HT-29 (cell line): ENCODE data around the gene GSTM2. TPM values are rescaled to one million over a fixed set of nuclear protein-coding genes. Genes with fewer than 3 reads are reported as not detected.
A peak's percentile ranks its signal among the peaks of the same experiment; 100 is the strongest.
"Not testable (repeated sequence)": the region's sequence is repeated elsewhere in the genome, so short reads cannot be mapped to it uniquely, and the experiment has no call there.

Source experiments
- DNase-seq: peaks from one replicate; pipeline ENCODE4 v3.0.0-alpha.2; 2015; ENCODE audit warnings: low spot score
- total RNA-seq: library from RNA; depleted of rRNA; stranded (reverse); fragments of >200 nt; shearing (Covaris generic); gene quantifications from 2 replicates; pipeline ENCODE4 v1.2.3, GENCODE V29; 2014

Gene GSTM2
- total RNA-seq, 1 experiment from 2014 or later, result not detected

DNA sequence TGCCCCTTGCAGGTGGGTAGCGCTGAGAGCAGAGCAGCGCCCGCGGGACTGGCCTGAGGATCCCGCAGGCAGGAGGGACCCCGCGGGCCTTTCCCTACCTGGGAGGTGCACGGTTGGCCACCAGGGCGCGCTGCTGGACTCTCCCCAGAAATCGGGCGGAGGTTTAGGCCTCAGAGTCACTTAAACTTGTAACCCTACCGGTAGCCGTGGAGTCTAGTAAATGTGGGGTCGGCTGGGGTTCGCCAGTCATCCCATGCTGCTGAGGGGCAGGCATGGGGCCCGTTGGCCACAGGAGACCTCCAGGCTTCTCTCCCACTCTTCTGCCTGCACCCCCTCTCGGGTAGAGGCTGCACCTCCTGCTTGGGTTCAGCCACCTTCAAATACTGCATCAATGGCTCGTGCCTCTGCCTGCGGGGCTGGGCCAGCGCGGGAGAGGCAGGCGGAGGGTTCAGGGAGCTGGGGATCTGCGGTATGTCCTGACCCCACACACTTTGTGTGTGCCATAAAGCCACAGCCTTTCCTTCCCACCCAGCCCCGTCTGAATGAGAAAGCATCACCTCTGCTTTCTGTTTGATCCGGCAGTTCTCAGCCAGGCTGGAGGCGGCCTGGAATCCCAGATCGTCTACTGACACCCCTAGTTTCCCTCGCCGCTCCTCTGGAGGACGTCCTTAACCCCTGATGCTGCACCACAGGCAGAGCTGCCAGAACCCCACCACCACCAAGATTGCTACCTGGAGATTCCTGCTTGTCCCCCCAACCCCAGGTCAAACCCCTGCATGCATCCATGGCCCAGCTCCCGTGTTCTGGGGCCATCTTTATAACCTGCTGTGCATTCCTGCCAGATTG, 24.2 kb upstream of the GSTM2 start:
- DNase-seq, result peak; percentile 73

DNA sequence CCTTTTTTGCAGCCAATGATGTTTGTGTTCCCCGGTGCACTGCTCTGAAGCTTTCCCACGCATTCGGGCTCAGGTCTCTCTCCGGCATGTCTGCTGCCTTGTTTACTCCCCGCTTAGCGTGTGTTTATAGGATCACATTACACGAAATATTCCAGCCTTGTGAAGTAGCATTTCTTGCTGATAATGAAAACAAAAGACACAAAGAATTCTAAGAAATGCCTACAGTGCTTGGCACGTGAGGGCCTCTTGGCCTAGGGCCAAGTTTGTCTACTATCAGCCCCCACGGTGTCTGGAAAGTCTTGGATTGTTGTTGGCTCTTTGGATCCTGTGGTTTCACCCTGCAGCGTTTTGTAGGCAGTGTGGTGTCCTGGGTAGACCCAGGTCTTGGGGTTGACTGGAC, 23.2 kb upstream of the GSTM2 start:
- no peak for DNase-seq

- DNase-seq, result no peak
Observed at GRCh38 chr1:109649491-109649914, 18.4 kb upstream of the GSTM2 start.

GRCh38 chr1:109650609-109651008, 17.2 kb upstream of the GSTM2 start:
- no peak for DNase-seq

- DNase-seq, result no peak
Observed at GRCh38 chr1:109652402-109652801, 15.5 kb upstream of the GSTM2 start.

- DNase-seq, result no peak
Observed at GRCh38 chr1:109653306-109653705, 14.6 kb upstream of the GSTM2 start.

DNA sequence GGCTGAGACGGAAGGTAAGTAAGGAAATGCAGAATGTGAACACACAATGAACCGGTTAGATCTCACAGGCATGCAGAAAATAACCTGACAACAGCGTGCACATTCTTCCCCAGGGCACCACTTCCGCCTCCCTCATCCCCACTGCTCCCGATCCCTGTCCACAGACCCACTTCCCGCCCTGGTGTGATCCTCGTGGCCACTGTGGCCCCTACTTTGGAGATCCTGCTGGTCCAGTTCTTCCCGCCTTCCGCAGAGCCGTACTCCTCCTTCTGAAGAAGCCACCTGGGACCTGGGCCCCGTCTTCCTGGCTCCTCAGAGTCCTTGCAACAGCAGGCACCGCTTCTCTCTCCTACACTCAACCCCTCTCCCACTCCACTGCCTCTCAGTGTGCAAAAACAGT, 13.3 kb upstream of the GSTM2 start:
- DNase-seq, result no peak

DNA sequence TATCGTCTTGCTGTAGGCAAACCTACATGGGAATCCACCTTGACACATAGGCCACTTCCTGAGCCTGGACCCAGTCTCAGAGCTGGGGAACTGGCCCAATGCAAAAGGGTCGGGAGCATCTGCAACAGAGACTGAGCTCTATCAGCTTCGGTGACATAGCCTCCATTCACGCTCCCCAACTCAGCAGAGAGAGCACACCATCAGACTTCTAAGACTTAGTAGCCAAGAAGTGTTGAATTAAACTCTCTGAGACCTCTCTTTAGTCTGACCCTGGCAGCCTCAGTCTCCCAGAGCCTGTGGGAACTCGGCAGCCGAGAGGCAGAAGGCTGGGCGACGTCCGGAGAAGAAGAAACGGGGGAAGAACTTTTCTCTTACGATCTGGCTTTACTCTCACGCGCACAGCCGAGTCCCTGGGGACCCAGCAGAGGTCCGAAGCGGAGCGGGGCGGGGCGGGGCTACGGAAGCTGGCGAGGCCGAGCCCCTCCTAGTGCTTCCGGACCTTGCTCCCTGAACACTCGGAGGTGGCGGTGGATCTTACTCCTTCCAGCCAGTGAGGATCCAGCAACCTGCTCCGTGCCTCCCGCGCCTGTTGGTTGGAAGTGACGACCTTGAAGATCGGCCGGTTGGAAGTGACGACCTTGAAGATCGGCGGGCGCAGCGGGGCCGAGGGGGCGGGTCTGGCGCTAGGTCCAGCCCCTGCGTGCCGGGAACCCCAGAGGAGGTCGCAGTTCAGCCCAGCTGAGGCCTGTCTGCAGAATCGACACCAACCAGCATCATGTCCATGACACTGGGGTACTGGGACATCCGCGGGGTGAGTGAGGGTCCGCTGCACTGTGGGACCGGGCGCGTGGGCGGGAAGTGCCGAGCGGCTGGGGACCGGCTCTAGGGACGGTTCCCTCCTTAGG, 12.0 kb upstream of the GSTM2 start, which contains the start of gene GSTM4:
Gene GSTM4 (plus strand): TSS at position 485 of the 905 bp plus-strand sequence. CDS start 291 bp downstream, at position 776.
- peak; percentile 56 for DNase-seq

GRCh38 chr1:109657395-109657794, 10.5 kb upstream of the GSTM2 start:
- DNase-seq, result no peak

GRCh38 chr1:109657970-109658369, 9.9 kb upstream of the GSTM2 start:
- DNase-seq, result no peak

DNA sequence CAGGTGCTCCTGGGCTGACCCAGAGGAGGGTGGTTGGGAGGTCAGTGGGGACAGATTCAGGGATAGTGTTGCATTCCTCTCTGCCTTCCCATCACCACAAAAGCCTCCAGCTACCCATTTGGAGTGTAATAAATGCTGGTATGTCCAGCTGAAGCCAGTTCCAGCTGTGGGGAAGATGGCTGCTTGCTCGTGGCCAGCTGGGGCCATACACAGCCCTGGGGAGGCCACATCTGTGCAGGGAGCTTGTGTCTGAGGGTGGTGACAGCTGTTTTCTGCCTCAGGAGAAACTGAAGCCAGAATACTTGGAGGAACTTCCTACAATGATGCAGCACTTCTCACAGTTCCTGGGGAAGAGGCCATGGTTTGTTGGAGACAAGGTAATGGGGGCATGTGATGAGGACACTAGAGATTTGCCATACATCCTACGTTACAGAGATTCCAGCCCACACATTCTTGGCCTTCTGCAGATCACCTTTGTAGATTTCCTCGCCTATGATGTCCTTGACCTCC, 9.3 kb upstream of the GSTM2 start:
- DNase-seq, result no peak

GRCh38 chr1:109659145-109659544, 8.7 kb upstream of the GSTM2 start:
- DNase-seq, result no peak

- no peak for DNase-seq
Observed at GRCh38 chr1:109659997-109660690, 7.7 kb upstream of the GSTM2 start.

DNA sequence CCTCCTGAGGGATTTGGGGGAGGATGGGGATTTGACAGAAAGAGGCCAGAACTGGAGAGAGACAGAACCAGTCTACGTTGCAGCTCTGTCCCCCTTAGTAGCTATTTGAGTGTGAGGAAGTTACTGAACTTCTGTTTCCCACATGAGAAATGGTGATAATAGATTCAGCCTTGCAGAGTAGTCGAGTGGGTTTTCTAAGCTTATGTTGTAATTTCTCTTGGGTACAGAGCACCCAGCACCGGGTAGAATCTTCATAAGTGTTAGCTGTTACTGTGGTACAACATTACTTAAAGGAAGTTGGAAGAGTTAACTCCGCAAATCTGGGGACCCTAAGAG, 7.2 kb upstream of the GSTM2 start:
- not testable (repeated sequence) for DNase-seq

GRCh38 chr1:109661391-109661790, 6.5 kb upstream of the GSTM2 start:
- no peak for DNase-seq

DNA sequence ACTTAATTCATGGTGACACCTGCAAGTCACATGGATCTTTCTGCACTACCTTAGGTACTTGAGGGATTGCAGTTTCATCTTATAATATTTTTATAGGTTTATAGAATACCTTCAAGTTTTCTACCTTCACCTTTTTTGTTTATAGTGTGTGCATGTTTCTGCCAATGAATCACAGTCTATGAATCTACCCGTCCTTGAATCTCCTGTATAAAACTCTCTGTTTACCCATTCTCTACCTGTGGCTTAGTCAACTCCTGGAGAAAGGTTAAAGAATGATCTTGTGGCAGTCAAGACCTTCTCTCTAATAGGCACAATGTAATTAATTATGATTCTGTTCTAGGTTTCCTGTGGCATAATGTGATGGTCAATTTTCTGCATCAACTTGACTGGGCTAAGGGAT, 3.2 kb upstream of the GSTM2 start:
- no peak for DNase-seq

DNA sequence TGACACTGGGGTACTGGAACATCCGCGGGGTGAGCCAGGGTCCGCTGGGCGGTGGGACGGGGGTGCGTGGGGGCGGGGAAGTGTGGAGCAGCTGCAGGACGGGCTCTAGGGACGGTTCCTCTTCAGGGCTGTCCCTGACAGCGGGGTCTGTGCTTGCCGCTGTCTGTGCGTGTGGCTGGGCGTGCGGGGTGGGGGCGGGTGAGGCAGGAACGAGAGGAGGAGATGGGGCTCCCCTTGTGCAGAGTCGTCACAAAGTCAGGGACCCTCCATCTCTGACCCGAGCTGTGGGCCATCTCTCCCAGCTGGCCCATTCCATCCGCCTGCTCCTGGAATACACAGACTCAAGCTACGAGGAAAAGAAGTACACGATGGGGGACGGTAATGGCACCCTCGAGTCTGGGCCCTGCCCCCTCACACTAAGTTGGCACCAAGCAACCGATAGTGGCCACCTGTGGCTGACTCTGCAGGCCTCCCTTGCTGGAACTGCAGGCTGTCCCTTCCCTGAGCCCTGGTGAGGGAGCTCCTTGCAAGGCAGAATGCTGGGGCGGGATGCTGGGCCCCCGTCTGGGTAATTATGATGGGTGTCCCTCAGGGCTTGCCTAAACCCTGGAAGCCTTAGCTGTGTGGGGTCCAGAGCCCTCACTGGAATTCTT, 392 bp downstream of the GSTM2 start:
- no peak for DNase-seq

DNA sequence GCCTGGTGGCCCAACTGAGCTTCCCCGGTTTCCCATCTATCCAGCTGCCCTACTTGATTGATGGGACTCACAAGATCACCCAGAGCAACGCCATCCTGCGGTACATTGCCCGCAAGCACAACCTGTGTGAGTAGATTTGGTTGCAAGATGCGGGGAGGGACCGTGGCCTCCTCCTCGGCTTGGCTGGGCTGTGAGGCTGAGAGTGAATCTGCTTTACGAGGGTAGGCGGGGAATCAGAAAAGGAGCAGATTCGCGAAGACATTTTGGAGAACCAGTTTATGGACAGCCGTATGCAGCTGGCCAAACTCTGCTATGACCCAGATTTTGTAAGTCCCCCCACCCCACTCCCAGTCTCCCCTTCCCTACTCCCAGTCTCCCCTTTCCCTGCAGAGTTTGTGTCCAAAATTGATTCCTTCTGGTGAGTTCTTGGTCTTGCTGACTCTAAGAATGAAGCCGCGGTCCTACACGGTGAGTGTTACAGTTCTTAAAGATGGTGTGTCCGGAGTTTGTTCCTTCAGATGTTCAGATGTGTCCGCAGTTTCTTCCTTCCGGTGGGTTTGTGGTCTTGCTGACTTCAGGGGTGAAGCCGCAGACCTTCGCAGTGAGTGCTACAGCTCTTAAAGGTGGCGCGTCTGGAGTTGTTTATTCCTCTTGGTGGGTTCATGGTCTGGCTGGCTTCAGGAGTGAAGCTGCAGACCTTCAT, 1.5 kb downstream of the GSTM2 start:
- DNase-seq, result no peak

GRCh38 chr1:109669949-109670302, 2.1 kb downstream of the GSTM2 start:
- not testable (repeated sequence) for DNase-seq

- DNase-seq, result no peak
Observed at GRCh38 chr1:109671067-109671466, 3.2 kb downstream of the GSTM2 start.

DNA sequence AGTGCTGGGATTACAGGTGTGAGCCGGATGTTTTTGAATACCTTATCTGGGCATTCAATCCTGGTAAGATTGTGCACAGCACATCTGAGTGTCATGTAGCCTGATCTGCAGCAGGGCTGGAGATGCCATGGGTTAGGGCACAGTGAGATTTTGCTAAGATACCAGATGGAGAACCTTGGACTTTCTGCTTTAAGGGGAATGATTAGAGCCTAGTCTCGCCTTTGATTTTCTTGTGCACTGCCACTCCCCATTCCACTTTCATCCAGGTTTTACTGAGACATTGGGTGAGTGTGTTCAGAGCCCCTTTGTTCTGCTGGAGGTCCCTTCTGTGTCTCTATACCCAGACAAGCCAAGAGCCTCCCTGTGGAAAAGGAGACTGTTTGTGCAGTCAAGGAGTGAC, 6.0 kb downstream of the GSTM2 start:
- not testable (repeated sequence) for DNase-seq
